RPMI7951 (cell line): ENCODE results near the gene ZNF208. TPM values are rescaled to one million over a fixed set of nuclear protein-coding genes. Genes with fewer than 3 reads are reported as not detected.
"Not testable (repeated sequence)": the region's sequence is repeated elsewhere in the genome, so short reads cannot be mapped to it uniquely, and the experiment has no call there.

Source experiments
- DNase-seq: peaks from one replicate; pipeline ENCODE4 v3.0.0-alpha.2; 2012; ENCODE audit warnings: low read depth
- total RNA-seq: library from RNA; depleted of rRNA; stranded (reverse); fragments of >200 nt; shearing (Covaris generic); gene quantifications from 2 replicates; pipeline ENCODE4 v1.2.3, GENCODE V29; 2014; rRNA removed

ZNF208 gene
- total RNA-seq, 1 experiment from 2014 or later: 0.48 TPM

GRCh38 chr19:21884786-21885185 is 126.0 kb downstream of the ZNF208 start:
- DNase-seq: not testable (repeated sequence)

- DNase-seq: no peak
Measured at GRCh38 chr19:21883516-21883915, 127.2 kb downstream of the ZNF208 start.

Other genes with a start within 250 kb of the ZNF208 start
- 5.1 and 6.8 TPM in 2 replicates for gene ZNF100, start 243.4 kb downstream of the ZNF208 start, total RNA-seq
- gene ZNF43, start 174.8 kb downstream of the ZNF208 start, total RNA-seq: 5.1 and 6.5 TPM in 2 replicates
- gene ZNF257, start 41.5 kb upstream of the ZNF208 start, total RNA-seq: 6.1 and 10.8 TPM in 2 replicates
- not detected in 2 replicates for gene ZNF676, start 186.0 kb upstream of the ZNF208 start, total RNA-seq